Endodermal cell (in vitro differentiated cells): Measurements from ENCODE around the gene TSPAN18. TPM values are rescaled to one million over a fixed set of nuclear protein-coding genes. Genes with fewer than 3 reads are reported as not detected.
A peak's percentile ranks its signal among the peaks of the same experiment; 100 is the strongest.

Source experiments
- DNase-seq: peaks from one replicate; pipeline ENCODE4 v3.0.0-alpha.2; 2017
- H3K27ac ChIP-seq: 2 replicates; pipeline ENCODE4 v1.5.1; 2013; ENCODE audit warnings: mild to moderate bottlenecking, low read depth, low read length, moderate library complexity
- H3K27me3 ChIP-seq: 2 replicates; pipeline ENCODE4 v1.6.1; 2013; ENCODE audit warnings: mild to moderate bottlenecking, low read length, moderate library complexity; ENCODE audit not compliant: insufficient read depth, control insufficient read depth, poor library complexity, severe bottlenecking
- H3K36me3 ChIP-seq: 2 replicates; pipeline ENCODE4 v1.7.0; 2013; ENCODE audit warnings: mild to moderate bottlenecking, low read length, moderate library complexity; ENCODE audit not compliant: control insufficient read depth, insufficient read depth
- H3K4me1 ChIP-seq: one replicate; pipeline ENCODE4 v1.7.0; 2013; ENCODE audit warnings: low read length; ENCODE audit not compliant: control insufficient read depth, insufficient read depth
- H3K4me3 ChIP-seq: 2 replicates; pipeline ENCODE4 v1.5.1; 2013; ENCODE audit warnings: mild to moderate bottlenecking, low read length, moderate library complexity
- H3K9ac ChIP-seq: 2 replicates; pipeline ENCODE4 v1.6.1; 2013; ENCODE audit warnings: mild to moderate bottlenecking, low read length, moderate library complexity; ENCODE audit not compliant: poor library complexity, severe bottlenecking; ENCODE audit errors: extremely low read depth
- H3K9me3 ChIP-seq: 2 replicates; pipeline ENCODE4 v1.6.1; 2013; ENCODE audit warnings: mild to moderate bottlenecking, low read length, moderate library complexity; ENCODE audit not compliant: control insufficient read depth
- H3K27ac Mint-ChIP-seq: 2 replicates; pipeline ENCODE4 v1.8.0; 2020; ENCODE audit warnings: mixed read lengths
- H3K27me3 Mint-ChIP-seq: 2 replicates; pipeline ENCODE4 v1.8.0; 2021; ENCODE audit warnings: mild to moderate bottlenecking, mixed read lengths; ENCODE audit not compliant: insufficient read depth
- H3K36me3 Mint-ChIP-seq: 2 replicates; pipeline ENCODE4 v1.8.0; 2020; ENCODE audit warnings: low read depth, mixed read lengths
- H3K4me1 Mint-ChIP-seq: 2 replicates; pipeline ENCODE4 v1.8.0; 2020; ENCODE audit warnings: mixed read lengths
- H3K4me3 Mint-ChIP-seq: 2 replicates; pipeline ENCODE4 v1.8.0; 2020; ENCODE audit warnings: mild to moderate bottlenecking, moderate library complexity, mixed read lengths
- H3K9me3 Mint-ChIP-seq: 2 replicates; pipeline ENCODE4 v1.8.0; 2020; ENCODE audit warnings: mild to moderate bottlenecking, mixed read lengths
- WGBS, 2 experiments: methylation state at CpG; one replicate each; pipeline versions ENCODE4 v1.1.5 to v1.1.7; 2013; ENCODE audit warnings: missing lambda C conversion rate in 2 of 2, mixed read lengths in 1 of 2; ENCODE audit not compliant: insufficient coverage in 1 of 2, insufficient read length in 1 of 2; 5-methylcytosine and 5-hydroxymethylcytosine counted together
- total RNA-seq, 2 donors: library from RNA; stranded (reverse); fragmentation: NEBNext Ultra II Directional in 1 of 2; extraction: Animal tissue kit (Norgen Biotek cat#: 25700) in 1 of 2; gene quantifications; 2 replicates in 1 of 2; 3 replicates in 1 of 2; pipeline ENCODE4 v1.2.1, GENCODE V29; 2021
- TF ChIP-seq, protein P1 (sequence below): fragments of 200-600 bp; sonication (generic); conservative IDR thresholded peaks from 2 replicates; pipeline ENCODE4 v1.5.0; 2021; ENCODE audit warnings: antibody characterized with exemption, mild to moderate bottlenecking

Gene TSPAN18
- total RNA-seq, 2 donors from 2014 or later, result 28.0 to 28.7 TPM

GRCh38 chr11:44944181-44944852 lies 217.6 kb downstream of the TSPAN18 start:
- no peaks in the 10 kb centered on the region for H3K27me3 Mint-ChIP-seq
- H3K27me3 ChIP-seq, result no peaks in the 10 kb centered on the region
- no peak overlapping the region for H3K9ac ChIP-seq
- H3K27ac Mint-ChIP-seq, result peak overlapping the region; percentile 46
- H3K27ac ChIP-seq, result no peak overlapping the region
- TF ChIP-seq, protein P1, sequence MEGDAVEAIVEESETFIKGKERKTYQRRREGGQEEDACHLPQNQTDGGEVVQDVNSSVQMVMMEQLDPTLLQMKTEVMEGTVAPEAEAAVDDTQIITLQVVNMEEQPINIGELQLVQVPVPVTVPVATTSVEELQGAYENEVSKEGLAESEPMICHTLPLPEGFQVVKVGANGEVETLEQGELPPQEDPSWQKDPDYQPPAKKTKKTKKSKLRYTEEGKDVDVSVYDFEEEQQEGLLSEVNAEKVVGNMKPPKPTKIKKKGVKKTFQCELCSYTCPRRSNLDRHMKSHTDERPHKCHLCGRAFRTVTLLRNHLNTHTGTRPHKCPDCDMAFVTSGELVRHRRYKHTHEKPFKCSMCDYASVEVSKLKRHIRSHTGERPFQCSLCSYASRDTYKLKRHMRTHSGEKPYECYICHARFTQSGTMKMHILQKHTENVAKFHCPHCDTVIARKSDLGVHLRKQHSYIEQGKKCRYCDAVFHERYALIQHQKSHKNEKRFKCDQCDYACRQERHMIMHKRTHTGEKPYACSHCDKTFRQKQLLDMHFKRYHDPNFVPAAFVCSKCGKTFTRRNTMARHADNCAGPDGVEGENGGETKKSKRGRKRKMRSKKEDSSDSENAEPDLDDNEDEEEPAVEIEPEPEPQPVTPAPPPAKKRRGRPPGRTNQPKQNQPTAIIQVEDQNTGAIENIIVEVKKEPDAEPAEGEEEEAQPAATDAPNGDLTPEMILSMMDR, result no peak
- peaks cover 9% of the 10 kb centered on the region for H3K4me1 ChIP-seq
- no peak overlapping the region for H3K4me3 ChIP-seq
- DNase-seq, result no peak
- no peaks in the 10 kb centered on the region for H3K9me3 ChIP-seq
- H3K36me3 Mint-ChIP-seq, result peaks cover 47% of the 10 kb centered on the region
- H3K4me3 Mint-ChIP-seq, result no peak overlapping the region
- WGBS, 2 experiments, result 67 to 71% methylated on average over 3 to 7 of the region's 7 CpGs
- no peaks in the 10 kb centered on the region for H3K9me3 Mint-ChIP-seq
- peaks cover 27% of the 10 kb centered on the region for H3K4me1 Mint-ChIP-seq
- H3K36me3 ChIP-seq, result peaks cover 65% of the 10 kb centered on the region

DNA sequence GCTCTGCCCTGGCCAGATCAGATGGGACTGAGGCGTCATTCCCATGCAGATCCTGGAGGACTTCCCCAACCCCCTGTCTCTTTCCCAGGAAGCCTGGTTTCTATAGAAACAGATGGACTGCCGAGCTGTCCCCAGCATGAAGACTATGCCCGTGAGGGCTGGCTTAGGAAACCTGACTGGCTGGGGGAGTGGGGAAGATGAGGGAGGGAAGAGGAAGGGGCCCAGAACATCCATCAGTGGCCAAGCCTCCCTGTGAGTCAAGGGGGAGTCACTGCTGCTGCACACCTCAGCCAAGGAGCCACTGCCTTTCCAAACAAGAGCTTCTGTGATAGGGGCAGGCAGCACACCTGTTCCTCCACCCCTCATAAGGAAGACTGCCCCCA lies 218.1 kb downstream of the TSPAN18 start:
- Mint-ChIP-seq H3K9me3 (no peaks in the 10 kb centered on the region), H3K4me3 (no peak overlapping the region), H3K27ac (no peak overlapping the region), H3K4me1 (peaks cover 27% of the 10 kb centered on the region), H3K36me3 (peaks cover 43% of the 10 kb centered on the region), H3K27me3 (no peaks in the 10 kb centered on the region)
- Histone ChIP-seq H3K9me3 (no peaks in the 10 kb centered on the region), H3K27me3 (no peaks in the 10 kb centered on the region), H3K4me3 (no peak overlapping the region), H3K27ac (no peak overlapping the region), H3K36me3 (peaks cover 60% of the 10 kb centered on the region), H3K9ac (no peak overlapping the region), H3K4me1 (peaks cover 9% of the 10 kb centered on the region)
- 58% methylated on average over 3 of the region's 3 CpGs; no CpG with 5 or more reads in 1 of the 2 experiments for WGBS, 2 experiments
- TF ChIP-seq, protein P1, result no peak
- DNase-seq, result peak; percentile 69

- peaks cover 9% of the 10 kb centered on the region for H3K4me1 ChIP-seq
- Mint-ChIP-seq H3K27ac (no peak overlapping the region), H3K27me3 (no peaks in the 10 kb centered on the region), H3K4me1 (peaks cover 27% of the 10 kb centered on the region), H3K9me3 (no peaks in the 10 kb centered on the region), H3K36me3 (peaks cover 36% of the 10 kb centered on the region), H3K4me3 (no peak overlapping the region)
- no peak overlapping the region for H3K9ac ChIP-seq
- H3K27ac ChIP-seq, result peak overlapping the region; percentile 70
- no peak for DNase-seq
- TF ChIP-seq, protein P1, result no peak
- H3K27me3 ChIP-seq, result no peaks in the 10 kb centered on the region
- peaks cover 52% of the 10 kb centered on the region for H3K36me3 ChIP-seq
- no peaks in the 10 kb centered on the region for H3K9me3 ChIP-seq
- 90 to 96% methylated on average over 6 to 11 of the region's 11 CpGs for WGBS, 2 experiments
- no peak overlapping the region for H3K4me3 ChIP-seq
Observed at GRCh38 chr11:44945666-44946065, 218.9 kb downstream of the TSPAN18 start.
